ENCODE results near the gene LGR6. TPM values are rescaled to one million over a fixed set of nuclear protein-coding genes. Genes with fewer than 3 reads are reported as not detected.

Gene LGR6
- total RNA-seq (2022; extraction: Qiagen RNA extraction) = 0.35 to 1.1 TPM (median 0.55 TPM) in 5 replicates

GRCh38 chr1:202193614-202194327 lies at the start of gene LGR6:
LGR6 (plus strand) TSS chr1:202193799; CDS start chr1:202193990, 191 bp downstream.

GRCh38 chr1:202144402-202145067 lies 49.1 kb upstream of the LGR6 start, which contains the start of gene ARL8A:
ARL8A (minus strand) TSS chr1:202144737; CDS start chr1:202144572, 165 bp downstream.

GRCh38 chr1:202160377-202160940 lies 33.1 kb upstream of the LGR6 start, which contains the start of gene PTPN7:
PTPN7 (minus strand) TSS chr1:202160602; CDS start chr1:202159402, 1,200 bp downstream.

GRCh38 chr1:202348509-202349205 lies 155.1 kb downstream of the LGR6 start, which contains the start of gene PPP1R12B:
PPP1R12B (plus strand) TSS chr1:202348699; CDS start chr1:202348852, 153 bp downstream.

Other genes starting within 250 kb of the LGR6 start
- not detected in 5 replicates for gene LMOD1, start 247.3 kb upstream of the LGR6 start, total RNA-seq (2022; extraction: Qiagen RNA extraction)
- gene TIMM17A, start 238.3 kb upstream of the LGR6 start, total RNA-seq (2022; extraction: Qiagen RNA extraction) = 93.4 to 156 TPM (median 98.8 TPM) in 5 replicates
- 85.6 to 92.9 TPM (median 88.3 TPM) in 5 replicates for gene RNPEP, start 211.2 kb upstream of the LGR6 start, total RNA-seq (2022; extraction: Qiagen RNA extraction)
- gene ELF3, start 183.2 kb upstream of the LGR6 start, total RNA-seq (2022; extraction: Qiagen RNA extraction) = 183 to 288 TPM (median 257 TPM) in 5 replicates
- 0.10 to 0.19 TPM (median 0.16 TPM) in 5 replicates for gene GPR37L1, start 70.9 kb upstream of the LGR6 start, total RNA-seq (2022; extraction: Qiagen RNA extraction)
- gene ARL8A, start 49.1 kb upstream of the LGR6 start, total RNA-seq (2022; extraction: Qiagen RNA extraction) = 39.8 to 53.3 TPM (median 46.4 TPM) in 5 replicates
- 0.07 to 0.10 TPM in 2 of 5 replicates, not detected in the others for gene PTPN7, start 33.2 kb upstream of the LGR6 start, total RNA-seq (2022; extraction: Qiagen RNA extraction)
- 73.3 to 81.7 TPM (median 75.0 TPM) in 5 replicates for gene UBE2T, start 148.1 kb downstream of the LGR6 start, total RNA-seq (2022; extraction: Qiagen RNA extraction)
- gene PPP1R12B, start 154.9 kb downstream of the LGR6 start, total RNA-seq (2022; extraction: Qiagen RNA extraction) = 1.2 to 2.7 TPM (median 1.9 TPM) in 5 replicates

Data from A549 treated with CORT108297 at 1 μM for 4 hours (cell line).